Effector memory CD8-positive, alpha-beta T cell (primary cell): ENCODE data around the gene GJB4.
"Not testable (repeated sequence)": the region's sequence is repeated elsewhere in the genome, so short reads cannot be mapped to it uniquely, and the experiment has no call there.

Experiments
- ATAC-seq: fragments of 150-1000 bp; cut with Tn5 transposase; replicated peaks from 2 replicates; pipeline ENCODE4 v1.10.0; 2021; ENCODE audit warnings: mild to moderate bottlenecking, moderate library complexity
- DNase-seq, 3 experiments: peaks; one replicate each; pipeline ENCODE4 v3.0.0; 2021
- H3K27ac Mint-ChIP-seq, 2 donors: one replicate each; pipeline ENCODE4 v1.8.0; 2022; ENCODE audit warnings: mild to moderate bottlenecking in 2 of 2, mixed read lengths in 2 of 2, moderate library complexity in 2 of 2
- H3K27me3 Mint-ChIP-seq, 2 donors: one replicate each; pipeline ENCODE4 v1.8.0; 2022; ENCODE audit warnings: mixed read lengths in 2 of 2
- H3K36me3 Mint-ChIP-seq: one replicate; pipeline ENCODE4 v1.8.0; 2022; ENCODE audit warnings: mild to moderate bottlenecking, moderate library complexity, mixed read lengths; ENCODE audit not compliant: insufficient read depth
- H3K4me1 Mint-ChIP-seq, 2 donors: one replicate each; pipeline ENCODE4 v1.8.0; 2022; ENCODE audit warnings: low read depth in 2 of 2, mixed read lengths in 2 of 2
- H3K4me3 Mint-ChIP-seq, 2 donors: one replicate each; pipeline ENCODE4 v1.8.0; 2022; ENCODE audit warnings: mild to moderate bottlenecking in 2 of 2, mixed read lengths in 2 of 2, moderate library complexity in 2 of 2
- H3K9me3 Mint-ChIP-seq, 2 donors: one replicate each; pipeline ENCODE4 v1.8.0; 2022; ENCODE audit warnings: mixed read lengths in 2 of 2

GJB4 gene

DNA sequence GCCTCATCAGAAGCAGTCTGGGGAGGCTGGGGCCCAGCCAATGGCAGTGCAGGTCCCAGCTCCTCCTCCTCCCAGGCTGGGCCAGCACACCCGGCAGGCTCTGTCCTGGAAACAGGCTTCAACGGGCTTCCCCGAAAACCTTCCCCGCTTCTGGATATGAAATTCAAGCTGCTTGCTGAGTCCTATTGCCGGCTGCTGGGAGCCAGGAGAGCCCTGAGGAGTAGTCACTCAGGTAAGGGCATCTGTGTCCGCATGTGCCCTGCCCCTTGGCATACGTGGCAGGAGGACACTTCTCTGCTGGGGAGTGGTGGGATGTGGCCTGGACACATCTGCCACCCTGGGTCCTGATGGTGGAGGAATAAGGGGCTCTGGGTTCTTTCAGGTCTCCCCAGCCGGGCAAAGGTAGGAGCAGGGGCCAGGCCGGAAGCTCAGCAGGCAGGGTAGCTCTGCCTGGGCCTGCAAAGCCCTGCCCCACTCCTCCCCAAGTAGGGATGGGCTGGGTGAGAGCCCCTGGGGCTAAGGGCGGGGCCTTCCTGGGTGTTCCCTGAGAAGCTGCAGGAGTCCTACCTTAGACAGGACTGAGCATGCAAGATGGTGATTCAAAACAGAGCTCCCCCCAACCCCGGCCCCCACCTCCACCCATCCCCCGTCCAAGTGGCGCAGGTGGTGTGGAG lies 4.4 kb upstream of the GJB4 start, which contains the start of gene GJB5:
Gene GJB5, plus strand, starts transcription at position 84 of the 674 bp plus-strand sequence. CDS start 2,284 bp downstream, outside the sequence.
- H3K36me3 Mint-ChIP-seq, result no peaks in the 10 kb centered on the region
- no peak for ATAC-seq
- no peaks in the 10 kb centered on the region for H3K9me3 Mint-ChIP-seq
- no peak for DNase-seq
- H3K4me1 Mint-ChIP-seq, result no peaks in the 10 kb centered on the region
- peaks cover 7 to 33% of the 10 kb centered on the region in 2 donors for H3K27me3 Mint-ChIP-seq
- H3K27ac Mint-ChIP-seq, result no peak within 1 kb of the TSS
- no peak within 1 kb of the TSS for H3K4me3 Mint-ChIP-seq

- Mint-ChIP-seq H3K9me3 (no peaks in the 10 kb centered on the region), H3K4me1 (no peaks in the 10 kb centered on the region), H3K36me3 (no peaks in the 10 kb centered on the region), H3K27me3 (peaks cover 7 to 36% of the 10 kb centered on the region in 2 donors), H3K4me3 (no peak overlapping the region), H3K27ac (no peak overlapping the region)
- no peak for ATAC-seq
- DNase-seq, result no peak
Observed at GRCh38 chr1:34755961-34756360, 3.6 kb upstream of the GJB4 start.

DNA sequence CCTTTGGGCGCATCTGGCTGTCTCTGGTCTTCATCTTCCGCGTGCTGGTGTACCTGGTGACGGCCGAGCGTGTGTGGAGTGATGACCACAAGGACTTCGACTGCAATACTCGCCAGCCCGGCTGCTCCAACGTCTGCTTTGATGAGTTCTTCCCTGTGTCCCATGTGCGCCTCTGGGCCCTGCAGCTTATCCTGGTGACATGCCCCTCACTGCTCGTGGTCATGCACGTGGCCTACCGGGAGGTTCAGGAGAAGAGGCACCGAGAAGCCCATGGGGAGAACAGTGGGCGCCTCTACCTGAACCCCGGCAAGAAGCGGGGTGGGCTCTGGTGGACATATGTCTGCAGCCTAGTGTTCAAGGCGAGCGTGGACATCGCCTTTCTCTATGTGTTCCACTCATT lies 2.2 kb upstream of the GJB4 start:
- no peaks in the 10 kb centered on the region for H3K4me1 Mint-ChIP-seq
- no peak overlapping the region for H3K4me3 Mint-ChIP-seq
- DNase-seq (no peak), ATAC-seq (no peak)
- peaks cover 13 to 45% of the 10 kb centered on the region in 2 donors for H3K27me3 Mint-ChIP-seq
- no peaks in the 10 kb centered on the region for H3K9me3 Mint-ChIP-seq
- H3K36me3 Mint-ChIP-seq, result no peaks in the 10 kb centered on the region
- H3K27ac Mint-ChIP-seq, result no peak overlapping the region

DNA sequence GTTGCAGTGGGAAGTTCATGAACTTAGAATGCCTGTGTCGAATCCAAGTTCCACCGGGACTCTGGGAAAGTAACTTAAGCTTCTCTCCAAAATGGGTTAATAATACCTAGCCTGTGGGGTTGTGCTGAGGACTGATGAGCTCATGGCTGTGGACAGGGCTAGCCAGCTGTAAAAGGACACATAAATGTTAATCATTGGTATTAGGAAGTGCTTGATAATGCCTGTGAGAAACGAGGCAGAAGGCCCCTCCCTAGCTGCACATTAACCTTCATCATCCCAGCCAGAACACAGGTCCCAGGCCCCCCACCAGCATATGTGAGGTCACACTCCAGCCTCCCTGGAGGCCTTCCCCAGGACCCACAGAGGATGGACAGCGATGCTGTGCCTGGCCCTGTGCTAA lies 789 bp upstream of the GJB4 start:
- H3K36me3 Mint-ChIP-seq, result no peaks in the 10 kb centered on the region
- no peaks in the 10 kb centered on the region for H3K4me1 Mint-ChIP-seq
- no peak overlapping the region for H3K27ac Mint-ChIP-seq
- H3K9me3 Mint-ChIP-seq, result no peaks in the 10 kb centered on the region
- ATAC-seq (no peak), DNase-seq (no peak)
- H3K4me3 Mint-ChIP-seq, result no peak overlapping the region
- peaks cover 23 to 48% of the 10 kb centered on the region in 2 donors for H3K27me3 Mint-ChIP-seq

GRCh38 chr1:34761176-34761761 lies 1.7 kb downstream of the GJB4 start:
- H3K4me1 Mint-ChIP-seq, result no peaks in the 10 kb centered on the region
- no peaks in the 10 kb centered on the region for H3K9me3 Mint-ChIP-seq
- no peak overlapping the region for H3K4me3 Mint-ChIP-seq
- no peak overlapping the region for H3K27ac Mint-ChIP-seq
- peaks cover 24 to 49% of the 10 kb centered on the region in 2 donors for H3K27me3 Mint-ChIP-seq
- no peak for DNase-seq
- no peak for ATAC-seq
- H3K36me3 Mint-ChIP-seq, result no peaks in the 10 kb centered on the region

DNA sequence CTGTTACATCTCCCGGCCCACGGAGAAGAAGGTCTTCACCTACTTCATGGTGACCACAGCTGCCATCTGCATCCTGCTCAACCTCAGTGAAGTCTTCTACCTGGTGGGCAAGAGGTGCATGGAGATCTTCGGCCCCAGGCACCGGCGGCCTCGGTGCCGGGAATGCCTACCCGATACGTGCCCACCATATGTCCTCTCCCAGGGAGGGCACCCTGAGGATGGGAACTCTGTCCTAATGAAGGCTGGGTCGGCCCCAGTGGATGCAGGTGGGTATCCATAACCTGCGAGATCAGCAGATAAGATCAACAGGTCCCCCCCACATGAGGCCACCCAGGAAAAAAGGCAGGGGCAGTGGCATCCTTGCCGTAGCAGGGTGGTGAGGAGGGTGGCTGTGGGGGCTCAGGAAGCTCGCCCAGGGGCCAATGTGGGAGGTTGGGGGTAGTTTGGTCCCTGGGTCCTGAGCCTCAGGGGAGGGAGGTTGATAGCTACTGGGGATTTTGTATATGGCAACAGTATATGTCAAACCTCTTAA lies 2.3 kb downstream of the GJB4 start:
- Mint-ChIP-seq H3K36me3 (no peaks in the 10 kb centered on the region), H3K27me3 (peaks cover 24 to 49% of the 10 kb centered on the region in 2 donors)

DNA sequence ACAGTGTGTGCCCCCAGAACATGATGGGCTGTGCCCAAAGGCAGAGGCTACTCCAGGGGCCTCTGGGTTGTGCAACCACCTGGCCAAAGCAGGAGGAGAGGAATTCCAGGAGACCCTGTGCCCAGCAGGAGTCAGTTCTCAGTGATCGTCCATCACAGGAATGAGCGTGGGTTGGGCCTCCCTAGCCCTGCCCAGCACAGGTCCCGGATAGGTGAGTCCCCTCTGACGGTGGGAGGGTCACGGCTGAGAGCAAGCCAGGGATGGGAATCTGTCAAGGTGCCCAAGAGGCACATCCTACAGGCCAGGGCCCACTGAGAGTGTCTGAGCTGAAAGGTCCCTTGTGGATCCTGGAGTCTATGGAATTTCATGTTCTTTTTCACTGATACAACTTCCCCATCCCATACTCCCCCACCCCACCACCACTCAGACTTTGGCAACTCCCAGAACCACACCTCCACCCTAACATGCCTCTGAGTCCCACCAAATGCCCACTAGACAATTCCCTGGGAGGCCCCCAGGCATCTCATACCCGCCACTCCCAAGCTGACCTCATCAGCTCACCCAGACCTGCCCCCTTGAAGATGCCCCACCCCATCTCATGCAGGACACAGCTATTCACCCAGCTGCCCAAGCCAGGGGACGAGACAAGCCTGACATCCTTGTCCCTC lies 3.1 kb downstream of the GJB4 start:
- ATAC-seq, result no peak
- Mint-ChIP-seq H3K27ac (no peak overlapping the region), H3K36me3 (no peaks in the 10 kb centered on the region), H3K4me3 (no peak overlapping the region), H3K27me3 (peaks cover 23 to 43% of the 10 kb centered on the region in 2 donors), H3K9me3 (no peaks in the 10 kb centered on the region), H3K4me1 (no peaks in the 10 kb centered on the region)
- no peak for DNase-seq

More for the DNA sequence above, 2.3 kb downstream of the GJB4 start:
- H3K4me1 Mint-ChIP-seq, result no peaks in the 10 kb centered on the region
- no peaks in the 10 kb centered on the region for H3K9me3 Mint-ChIP-seq
- ATAC-seq, result no peak
- no peak overlapping the region for H3K27ac Mint-ChIP-seq
- no peak for DNase-seq
- no peak overlapping the region for H3K4me3 Mint-ChIP-seq

GRCh38 chr1:34763142-34763781 lies 3.7 kb downstream of the GJB4 start:
- Mint-ChIP-seq H3K9me3 (no peaks in the 10 kb centered on the region), H3K4me1 (no peaks in the 10 kb centered on the region), H3K4me3 (no peak overlapping the region), H3K27ac (no peak overlapping the region), H3K27me3 (peaks cover 17 to 37% of the 10 kb centered on the region in 2 donors), H3K36me3 (no peaks in the 10 kb centered on the region)
- no peak for DNase-seq
- ATAC-seq, result no peak

GRCh38 chr1:34768856-34769255 lies 9.3 kb downstream of the GJB4 start:
- no peaks in the 10 kb centered on the region for H3K4me1 Mint-ChIP-seq
- no peaks in the 10 kb centered on the region for H3K9me3 Mint-ChIP-seq
- no peaks in the 10 kb centered on the region for H3K36me3 Mint-ChIP-seq
- peaks cover 7% of the 10 kb centered on the region in 2 donors for H3K27me3 Mint-ChIP-seq
- H3K4me3 Mint-ChIP-seq, result no peak overlapping the region
- DNase-seq, result no peak
- no peak for ATAC-seq
- no peak overlapping the region for H3K27ac Mint-ChIP-seq

DNA sequence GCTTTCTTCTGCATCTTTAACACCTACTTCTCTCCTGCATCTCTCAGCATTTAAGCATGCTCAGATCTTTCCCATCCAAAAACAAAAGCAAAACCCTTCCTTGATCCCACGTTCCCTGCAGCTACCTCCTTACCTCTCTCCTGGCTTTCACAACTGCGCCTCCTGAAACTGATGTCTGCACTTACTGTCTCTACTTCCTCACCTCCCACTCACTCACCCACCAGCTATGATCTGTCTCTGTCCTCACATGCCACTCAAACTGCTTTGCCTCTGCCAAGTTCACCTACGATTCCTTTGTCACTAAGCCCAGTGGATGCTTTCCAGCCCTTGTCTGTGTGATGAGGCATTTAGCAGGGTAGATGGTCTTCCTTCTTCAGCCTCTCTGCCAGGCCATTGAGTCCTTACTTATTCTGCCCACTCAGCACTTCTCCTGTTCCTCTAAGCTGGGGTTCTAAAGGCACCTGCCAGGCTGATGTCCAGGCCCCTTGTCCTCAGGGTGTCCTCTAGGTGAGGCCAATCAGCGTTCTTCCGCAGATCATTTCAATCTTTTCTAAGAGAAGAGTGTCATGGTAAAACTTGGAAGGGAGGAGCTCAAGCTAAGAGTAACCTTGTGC lies 11.5 kb downstream of the GJB4 start:
- no peak overlapping the region for H3K4me3 Mint-ChIP-seq
- no peak overlapping the region for H3K27ac Mint-ChIP-seq
- H3K36me3 Mint-ChIP-seq, result no peaks in the 10 kb centered on the region
- no peaks in the 10 kb centered on the region for H3K4me1 Mint-ChIP-seq
- DNase-seq (no peak), ATAC-seq (no peak)
- H3K9me3 Mint-ChIP-seq, result no peaks in the 10 kb centered on the region
- peaks cover 7% of the 10 kb centered on the region in 2 donors for H3K27me3 Mint-ChIP-seq

DNA sequence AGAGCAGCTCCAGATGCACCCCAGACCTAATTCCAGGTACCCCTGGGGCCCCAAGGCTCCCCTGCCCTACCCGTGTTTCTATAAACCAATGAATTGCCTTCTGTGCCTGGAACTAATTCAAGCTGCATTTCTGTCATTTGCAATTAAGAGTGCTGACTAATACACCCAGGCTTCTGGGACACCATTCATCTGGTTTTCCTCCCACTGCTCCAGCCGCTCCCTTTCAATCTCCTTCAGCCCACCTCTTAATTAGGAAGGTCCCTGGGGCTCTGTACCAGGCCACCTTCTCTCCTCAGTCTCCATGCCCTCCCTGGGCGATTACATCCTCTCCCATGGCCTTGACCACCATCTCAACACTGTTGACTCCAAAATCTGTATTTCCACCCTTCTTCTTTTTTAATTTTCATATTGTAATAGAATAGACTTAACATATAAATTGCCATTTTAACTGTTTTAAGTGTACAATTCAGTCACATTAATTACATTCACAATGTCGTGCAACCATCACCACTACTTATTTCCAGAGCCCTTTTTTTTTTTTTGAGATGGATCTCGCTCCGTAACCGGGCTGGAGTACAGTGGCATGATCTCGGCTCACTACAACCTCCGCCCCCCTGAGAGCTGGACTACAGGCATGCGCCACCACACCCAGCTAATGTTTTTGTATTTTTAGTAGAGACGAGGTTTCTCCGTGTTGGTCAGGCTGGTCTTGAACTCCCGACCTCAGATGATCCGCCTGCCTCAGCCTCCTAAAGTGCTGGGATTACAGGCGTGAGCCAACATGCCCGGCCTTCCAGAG lies 12.2 kb downstream of the GJB4 start:
- Mint-ChIP-seq H3K27me3 (peaks cover 7% of the 10 kb centered on the region in 2 donors), H3K27ac (no peak overlapping the region), H3K9me3 (no peaks in the 10 kb centered on the region), H3K4me3 (no peak overlapping the region), H3K36me3 (no peaks in the 10 kb centered on the region), H3K4me1 (no peaks in the 10 kb centered on the region)
- ATAC-seq, result no peak
- DNase-seq, result no peak

- not testable (repeated sequence) for ATAC-seq, H3K36me3 Mint-ChIP-seq, H3K4me3 Mint-ChIP-seq, H3K27ac Mint-ChIP-seq, H3K4me1 Mint-ChIP-seq, H3K9me3 Mint-ChIP-seq, DNase-seq
- H3K27me3 Mint-ChIP-seq, result peaks cover 15 to 17% of the 10 kb centered on the region in 2 donors
Observed at GRCh38 chr1:34773114-34773513, 13.6 kb downstream of the GJB4 start.
